Upper lobe of left lung (tissue), 6 donors: ENCODE data around the gene ARHGEF17. TPM values are rescaled to one million over a fixed set of nuclear protein-coding genes. Genes with fewer than 3 reads are reported as not detected.
A peak's percentile ranks its signal among the peaks of the same experiment; 100 is the strongest.

Experiments
- ATAC-seq, 2 donors: fragments of 200-7000 bp; cut with Tn5 transposase; one replicate each; pipeline ENCODE4 v1.9.1; 2022; ENCODE audit warnings: mild to moderate bottlenecking in 2 of 2, moderate library complexity in 2 of 2; ENCODE audit not compliant: low FRiP score in 2 of 2
- DNase-seq, 2 donors: peaks; one replicate each; pipeline ENCODE4 v3.0.0-alpha.2; 2019 to 2020
- H3K27ac ChIP-seq, 4 donors: fragments of 200-600 bp; sonication (generic); one replicate each; pipeline ENCODE4 v1.5.1; 2016 to 2019
- H3K27me3 ChIP-seq, 4 donors: fragments of 200-600 bp; sonication (generic); one replicate each; pipeline ENCODE4 v1.5.1; 2017 to 2019
- H3K36me3 ChIP-seq, 4 donors: fragments of 200-600 bp; sonication (generic); one replicate each; pipeline ENCODE4 v1.5.1; 2016 to 2019
- H3K4me1 ChIP-seq, 4 donors: fragments of 200-600 bp; sonication (generic); one replicate each; pipeline ENCODE4 v1.5.1; 2018 to 2019
- H3K4me3 ChIP-seq, 4 donors: fragments of 200-600 bp; sonication (generic); one replicate each; pipeline ENCODE4 v1.5.1; 2017 to 2019; ENCODE audit warnings: mild to moderate bottlenecking in 2 of 4, moderate library complexity in 1 of 4
- H3K9me3 ChIP-seq, 4 donors: fragments of 200-600 bp; sonication (generic); one replicate each; pipeline ENCODE4 v1.5.1; 2018 to 2019
- CTCF ChIP-seq, 6 experiments: fragments of 450-650 bp in 4 of 6; fragments of 200-600 bp in 2 of 6; sonication (generic) in 2 of 6; IDR thresholded peaks; one replicate each; pipeline ENCODE4 v1.5.1; 2016 to 2019; ENCODE audit warnings: antibody characterized with exemption in 6 of 6
- EP300 ChIP-seq, 4 donors: sonication (generic); formaldehyde crosslinking; IDR thresholded peaks; one replicate each; pipeline ENCODE4 v1.5.1; 2017; ENCODE audit warnings: antibody characterized with exemption in 4 of 4, control low read depth in 2 of 4
- POLR2A ChIP-seq, 4 donors: fragments of 450-650 bp; IDR thresholded peaks; one replicate each; pipeline ENCODE4 v1.5.1; 2016 to 2017; ENCODE audit warnings: antibody characterized with exemption in 4 of 4, mild to moderate bottlenecking in 2 of 4
- POLR2AphosphoS5 ChIP-seq, 2 donors: sonication (generic); formaldehyde crosslinking; IDR thresholded peaks; one replicate each; pipeline ENCODE4 v1.5.1; 2017; ENCODE audit warnings: antibody characterized with exemption in 2 of 2
- WGBS, 2 donors: methylation state at CpG; one replicate each; pipeline ENCODE4 v1.1.5; 2017 to 2018; 5-methylcytosine and 5-hydroxymethylcytosine counted together
- total RNA-seq, 6 donors: library from RNA; depleted of rRNA in 4 of 6; stranded (reverse); fragments of >200 nt in 4 of 6; gene quantifications; one replicate each; pipeline versions ENCODE4 v1.1.0 to v1.2.1, GENCODE V29; 2016 to 2021
- donor health status: DM: no; HTN: no; CAD: no; lungs with moderate emphysema.
- donor health status: DM: no; HTN: yes; CAD: no; lungs with severe emphysema.

Gene ARHGEF17
- total RNA-seq, 6 donors from 2014 or later = 48.1 to 140 (median 65.1) TPM

GRCh38 chr11:73322382-73323306 lies 14.6 kb downstream of the ARHGEF17 start:
- no peak for DNase-seq
- WGBS, 2 donors = 65 to 72% methylated on average over 6 to 7 of the region's 7 CpGs
- H3K36me3 ChIP-seq = peaks cover 0 to 4% (median 2%) of the 10 kb centered on the region in 4 donors
- no peaks in the 10 kb centered on the region for H3K27me3 ChIP-seq
- no peak for TF ChIP-seq POLR2A (IDR thresholded peaks at IDR 0.05)
- no peak for TF ChIP-seq EP300 (IDR thresholded peaks at IDR 0.05)
- TF ChIP-seq CTCF (IDR thresholded peaks at IDR 0.05) = no peak
- TF ChIP-seq POLR2AphosphoS5 (IDR thresholded peaks at IDR 0.05) = no peak
- peak overlapping the region in 1 of 4 donors; percentile 3 for H3K4me3 ChIP-seq
- H3K4me1 ChIP-seq = peaks cover 78 to 96% (median 83%) of the 10 kb centered on the region in 4 donors
- no peak for ATAC-seq
- peak overlapping the region; percentile 64 to 99 (median 88) for H3K27ac ChIP-seq
- no peaks in the 10 kb centered on the region for H3K9me3 ChIP-seq

- H3K4me1 ChIP-seq = peaks cover 70 to 88% (median 77%) of the 10 kb centered on the region in 4 donors
- peak overlapping the region; percentile 64 to 99 (median 88) for H3K27ac ChIP-seq
- no peaks in the 10 kb centered on the region for H3K9me3 ChIP-seq
- peak; percentile 63 to 86 for DNase-seq
- peak; percentile 35 to 76 for ATAC-seq
- peak overlapping the region in 1 of 4 donors; percentile 3 for H3K4me3 ChIP-seq
- no peaks in the 10 kb centered on the region for H3K27me3 ChIP-seq
- H3K36me3 ChIP-seq = peaks cover 0 to 4% (median 2%) of the 10 kb centered on the region in 4 donors
- TF ChIP-seq EP300 (IDR thresholded peaks at IDR 0.05) = peak in 1 of 4 donors; percentile 26
- no peak for TF ChIP-seq CTCF (IDR thresholded peaks at IDR 0.05)
- TF ChIP-seq POLR2AphosphoS5 (IDR thresholded peaks at IDR 0.05) = peak; percentile 10 to 66
- TF ChIP-seq POLR2A (IDR thresholded peaks at IDR 0.05) = peak in 1 of 4 donors; percentile 20
- 49 to 53% methylated on average over 6 to 13 of the region's 14 CpGs for WGBS, 2 donors
Measured at GRCh38 chr11:73323464-73323863, 15.4 kb downstream of the ARHGEF17 start.

GRCh38 chr11:73324116-73324515 lies 16.0 kb downstream of the ARHGEF17 start:
- DNase-seq = no peak
- ATAC-seq = no peak
- WGBS, 2 donors = 62 to 90% methylated on average over 3 to 9 of the region's 9 CpGs
- peaks cover 66 to 84% (median 76%) of the 10 kb centered on the region in 4 donors for H3K4me1 ChIP-seq
- TF ChIP-seq POLR2AphosphoS5 (IDR thresholded peaks at IDR 0.05) = no peak
- TF ChIP-seq POLR2A (IDR thresholded peaks at IDR 0.05) = no peak
- TF ChIP-seq CTCF (IDR thresholded peaks at IDR 0.05) = no peak
- TF ChIP-seq EP300 (IDR thresholded peaks at IDR 0.05) = no peak
- H3K27ac ChIP-seq = peak overlapping the region; percentile 64 to 99 (median 88)
- H3K36me3 ChIP-seq = peaks cover 0 to 4% (median 2%) of the 10 kb centered on the region in 4 donors
- H3K27me3 ChIP-seq = no peaks in the 10 kb centered on the region
- H3K4me3 ChIP-seq = no peak overlapping the region
- no peaks in the 10 kb centered on the region for H3K9me3 ChIP-seq

GRCh38 chr11:73324665-73325035 lies 16.6 kb downstream of the ARHGEF17 start:
- 90 to 92% methylated on average over 2 of the region's 2 CpGs for WGBS, 2 donors
- Histone ChIP-seq H3K27me3 (no peaks in the 10 kb centered on the region), H3K4me3 (no peak overlapping the region), H3K9me3 (no peaks in the 10 kb centered on the region), H3K27ac (peak overlapping the region; percentile 64 to 99 (median 88)), H3K4me1 (peaks cover 63 to 82% (median 73%) of the 10 kb centered on the region in 4 donors), H3K36me3 (peaks cover 0 to 4% (median 2%) of the 10 kb centered on the region in 4 donors)
- DNase-seq (no peak), ATAC-seq (no peak)
- TF ChIP-seq POLR2A (IDR thresholded peaks at IDR 0.05) (no peak), CTCF (IDR thresholded peaks at IDR 0.05) (no peak), EP300 (IDR thresholded peaks at IDR 0.05) (no peak), POLR2AphosphoS5 (IDR thresholded peaks at IDR 0.05) (no peak)
